ENCODE results near the gene PHF3.
A peak's percentile ranks its signal among the peaks of the same experiment; 100 is the strongest.

Gene PHF3

GRCh38 chr6:63675138-63675537, 39.5 kb downstream of the PHF3 start:
- no peak for TF ChIP-seq CTCF (IDR thresholded peaks at IDR 0.05; ENCODE audit: low read depth, low read length)
- no peak overlapping the region for H3K4me3 ChIP-seq (replicated peaks in 1 of 2; ENCODE audit: low read depth in 2 of 2, low read length in 2 of 2)
- no peak for DNase-seq (ENCODE audit: low read depth in 2 of 2)

- no peak for TF ChIP-seq CTCF (IDR thresholded peaks at IDR 0.05; ENCODE audit: low read depth, low read length)
- peak; percentile 21 to 22 for DNase-seq (ENCODE audit: low read depth in 2 of 2)
- no peak overlapping the region for H3K4me3 ChIP-seq (replicated peaks in 1 of 2; ENCODE audit: low read depth in 2 of 2, low read length in 2 of 2)
Measured at GRCh38 chr6:63676412-63677114, 41.0 kb downstream of the PHF3 start.

- no peak overlapping the region for H3K4me3 ChIP-seq (replicated peaks in 1 of 2; ENCODE audit: low read depth in 2 of 2, low read length in 2 of 2)
- TF ChIP-seq CTCF (IDR thresholded peaks at IDR 0.05; ENCODE audit: low read depth, low read length), result no peak
- peak; percentile 18 to 54 for DNase-seq (ENCODE audit: low read depth in 2 of 2)
Measured at GRCh38 chr6:63677282-63677681, 41.7 kb downstream of the PHF3 start.

DNA sequence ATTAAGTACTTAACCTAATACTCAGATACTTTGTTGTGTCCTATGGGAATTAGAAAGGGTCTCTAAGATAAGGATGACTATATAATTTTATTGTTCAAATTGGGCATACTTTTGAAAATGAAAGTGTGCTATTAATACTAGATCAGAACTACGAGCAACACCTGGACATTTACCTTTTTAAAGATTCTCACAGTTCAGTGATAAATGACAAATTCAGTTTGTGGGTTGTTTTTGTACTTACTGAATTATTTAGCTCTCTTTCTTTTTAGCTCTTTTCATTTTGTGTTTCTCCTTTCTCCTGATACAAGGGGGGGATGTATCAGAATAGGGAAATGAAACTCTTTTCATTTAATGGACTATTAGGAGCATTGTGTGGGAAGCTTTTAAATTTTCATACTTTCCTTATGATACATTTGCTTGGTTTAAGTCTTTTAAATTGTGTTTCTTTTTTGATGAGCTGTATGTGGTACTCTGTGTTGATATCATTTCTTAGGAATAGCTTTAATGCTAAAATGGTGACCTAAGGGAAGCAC, 47.5 kb downstream of the PHF3 start:
- H3K4me3 ChIP-seq (replicated peaks in 1 of 2; ENCODE audit: low read depth in 2 of 2, low read length in 2 of 2), result no peak overlapping the region
- no peak for DNase-seq (ENCODE audit: low read depth in 2 of 2)
- TF ChIP-seq CTCF (IDR thresholded peaks at IDR 0.05; ENCODE audit: low read depth, low read length), result no peak

- H3K4me3 ChIP-seq (replicated peaks in 1 of 2; ENCODE audit: low read depth in 2 of 2, low read length in 2 of 2), result no peak overlapping the region
- no peak for TF ChIP-seq CTCF (IDR thresholded peaks at IDR 0.05; ENCODE audit: low read depth, low read length)
- no peak for DNase-seq (ENCODE audit: low read depth in 2 of 2)
Measured at GRCh38 chr6:63685446-63686379, 50.1 kb downstream of the PHF3 start.

- peak in 1 of 2 donors; percentile 22 for DNase-seq (ENCODE audit: low read depth in 2 of 2)
- no peak for TF ChIP-seq CTCF (IDR thresholded peaks at IDR 0.05; ENCODE audit: low read depth, low read length)
- no peak overlapping the region for H3K4me3 ChIP-seq (replicated peaks in 1 of 2; ENCODE audit: low read depth in 2 of 2, low read length in 2 of 2)
Measured at GRCh38 chr6:63689421-63689820, 53.8 kb downstream of the PHF3 start.

Data from cardiac fibroblast (primary cell).